Omental fat pad (tissue), 4 donors: ENCODE measurements around the gene WFIKKN2. TPM values are rescaled to one million over a fixed set of nuclear protein-coding genes. Genes with fewer than 3 reads are reported as not detected.

Experiments used
- ATAC-seq: fragments of 150-250 bp; one replicate; pipeline ENCODE4 v1.9.1; 2016; ENCODE audit warnings: mild to moderate bottlenecking, moderate library complexity; ENCODE audit not compliant: low FRiP score
- DNase-seq: peaks from one replicate; pipeline ENCODE4 v3.0.0-alpha.2; 2019; ENCODE audit warnings: low spot score
- CTCF ChIP-seq, 3 donors: fragments of 450-650 bp; IDR thresholded peaks; one replicate each; pipeline ENCODE4 v1.5.1; 2016 to 2017; ENCODE audit warnings: antibody characterized with exemption in 3 of 3, mild to moderate bottlenecking in 3 of 3, moderate library complexity in 2 of 3
- total RNA-seq, 4 donors: library from RNA; depleted of rRNA; stranded (reverse); fragments of >200 nt; gene quantifications; one replicate each; pipeline ENCODE4 v1.1.0, GENCODE V29; 2016

The WFIKKN2 gene
- total RNA-seq, result under 1 TPM in 2 of 4 donors, not detected in 2; 0.09 to 0.24 TPM

- DNase-seq, result no peak
- no peak for ATAC-seq
These were observed at the start of gene WFIKKN2 for GRCh38 chr17:50835301-50836234. Gene WFIKKN2 (plus strand): TSS chr17:50835586. CDS start chr17:50835938, 352 bp downstream.

GRCh38 chr17:50785946-50786570 lies 49.3 kb upstream of the WFIKKN2 start:
- DNase-seq, result no peak
- ATAC-seq, result no peak
- TF ChIP-seq CTCF (IDR thresholded peaks at IDR 0.05), result no peak

More at GRCh38 chr17:50835301-50836234, at the start of gene WFIKKN2:
- TF ChIP-seq CTCF (IDR thresholded peaks at IDR 0.05), result no peak

- DNase-seq (no peak), ATAC-seq (no peak)
- TF ChIP-seq CTCF (IDR thresholded peaks at IDR 0.05), result no peak
These were observed 48.3 kb upstream of the WFIKKN2 start for GRCh38 chr17:50787106-50787505.

- DNase-seq (no peak), ATAC-seq (no peak)
- TF ChIP-seq CTCF (IDR thresholded peaks at IDR 0.05), result no peak
These were observed 44.8 kb upstream of the WFIKKN2 start for GRCh38 chr17:50790618-50791017.

GRCh38 chr17:50792132-50792531 lies 43.3 kb upstream of the WFIKKN2 start:
- DNase-seq (no peak), ATAC-seq (no peak)
- no peak for TF ChIP-seq CTCF (IDR thresholded peaks at IDR 0.05)

- ATAC-seq (no peak), DNase-seq (no peak)
- TF ChIP-seq CTCF (IDR thresholded peaks at IDR 0.05), result no peak
These were observed 42.4 kb upstream of the WFIKKN2 start for GRCh38 chr17:50793007-50793406.
